Activated B cell treated with CpG ODN at 0.5 μM for 24 hours (primary cell): Measurements from ENCODE around the gene DDRGK1. TPM values are rescaled to one million over a fixed set of nuclear protein-coding genes. Genes with fewer than 3 reads are reported as not detected.

Source experiments
- ATAC-seq: fragments of 200-7000 bp; cut with Tn5 transposase; one replicate; pipeline ENCODE4 v1.10.0; 2021; ENCODE audit warnings: low read depth, mild to moderate bottlenecking, moderate library complexity
- CTCF ChIA-PET: fragments of 350-600 bp; sonication (Branson Sonifier 250); formaldehyde crosslinking; loops from one replicate; lab custom pipeline; 2021; ENCODE audit warnings: antibody characterized with exemption; lab: Charles Lee
- POLR2A ChIA-PET: fragments of 350-600 bp; sonication (Branson Sonifier 250); formaldehyde crosslinking; loops from one replicate; lab custom pipeline; 2021; ENCODE audit warnings: antibody characterized with exemption; lab: Charles Lee
- DNase-seq: peaks from one replicate; pipeline ENCODE4 v3.0.0; 2022
- H3K27ac Mint-ChIP-seq: one replicate; pipeline ENCODE4 v1.8.0; 2020; ENCODE audit warnings: mixed read lengths
- H3K27me3 Mint-ChIP-seq: one replicate; pipeline ENCODE4 v1.8.0; 2021; ENCODE audit warnings: mixed read lengths
- H3K36me3 Mint-ChIP-seq: one replicate; pipeline ENCODE4 v1.8.0; 2021; ENCODE audit warnings: low read depth, mixed read lengths
- H3K4me1 Mint-ChIP-seq: one replicate; pipeline ENCODE4 v1.8.0; 2021; ENCODE audit warnings: mixed read lengths
- H3K4me3 Mint-ChIP-seq: one replicate; pipeline ENCODE4 v1.8.0; 2020; ENCODE audit warnings: mild to moderate bottlenecking, mixed read lengths
- H3K9me3 Mint-ChIP-seq: one replicate; pipeline ENCODE4 v1.8.0; 2020; ENCODE audit warnings: mixed read lengths
- intact Hi-C: fragments of 100-400 bp; cut with micrococcal nuclease; formaldehyde crosslinking; loops from one replicate; pipeline ENCODE4 v1.15.1; 2024
- total RNA-seq: library from RNA; stranded (reverse); gene quantifications from 2 replicates; pipeline ENCODE4 v1.2.3, GENCODE V29; 2022
- TF ChIP-seq, protein P1 (sequence below): fragments of 200-600 bp; IDR thresholded peaks from one replicate; pipeline ENCODE4 v1.8.0; 2022; ENCODE audit warnings: antibody characterized with exemption, mild to moderate bottlenecking

The DDRGK1 gene
- total RNA-seq, 1 donor from 2014 or later, result 46.1 TPM

DNA sequence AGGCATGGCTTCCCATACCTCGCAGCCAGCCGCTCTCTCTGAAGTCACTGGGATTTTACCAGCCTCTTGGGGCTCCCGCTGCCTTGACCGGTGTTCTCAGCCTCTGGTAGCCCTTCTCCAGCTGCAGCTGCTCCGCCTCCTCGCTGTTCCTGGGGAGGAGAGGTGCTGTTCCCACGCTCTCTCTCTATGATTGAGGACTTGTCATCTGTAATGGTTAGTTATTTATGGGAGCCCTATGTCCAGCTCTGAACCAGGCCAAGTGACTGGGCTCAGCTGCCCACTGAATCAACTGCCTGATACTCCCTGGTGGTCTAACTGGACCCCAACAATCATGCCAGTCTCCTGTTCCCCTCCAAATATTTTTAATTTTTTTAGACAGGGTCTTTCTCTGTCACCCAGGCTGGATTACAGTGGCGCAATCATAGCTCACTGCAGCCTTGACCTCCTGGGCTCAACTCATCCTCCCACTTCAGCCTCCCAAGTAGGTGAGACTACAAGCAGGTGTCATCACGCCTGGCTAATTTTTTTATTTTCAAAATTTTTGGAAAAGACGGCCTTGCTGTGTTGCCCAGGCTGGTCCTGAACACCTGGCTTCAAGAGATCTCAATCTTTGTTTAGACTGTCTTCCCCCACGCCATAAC lies 39.4 kb upstream of the DDRGK1 start:
- TF ChIP-seq, protein P1, sequence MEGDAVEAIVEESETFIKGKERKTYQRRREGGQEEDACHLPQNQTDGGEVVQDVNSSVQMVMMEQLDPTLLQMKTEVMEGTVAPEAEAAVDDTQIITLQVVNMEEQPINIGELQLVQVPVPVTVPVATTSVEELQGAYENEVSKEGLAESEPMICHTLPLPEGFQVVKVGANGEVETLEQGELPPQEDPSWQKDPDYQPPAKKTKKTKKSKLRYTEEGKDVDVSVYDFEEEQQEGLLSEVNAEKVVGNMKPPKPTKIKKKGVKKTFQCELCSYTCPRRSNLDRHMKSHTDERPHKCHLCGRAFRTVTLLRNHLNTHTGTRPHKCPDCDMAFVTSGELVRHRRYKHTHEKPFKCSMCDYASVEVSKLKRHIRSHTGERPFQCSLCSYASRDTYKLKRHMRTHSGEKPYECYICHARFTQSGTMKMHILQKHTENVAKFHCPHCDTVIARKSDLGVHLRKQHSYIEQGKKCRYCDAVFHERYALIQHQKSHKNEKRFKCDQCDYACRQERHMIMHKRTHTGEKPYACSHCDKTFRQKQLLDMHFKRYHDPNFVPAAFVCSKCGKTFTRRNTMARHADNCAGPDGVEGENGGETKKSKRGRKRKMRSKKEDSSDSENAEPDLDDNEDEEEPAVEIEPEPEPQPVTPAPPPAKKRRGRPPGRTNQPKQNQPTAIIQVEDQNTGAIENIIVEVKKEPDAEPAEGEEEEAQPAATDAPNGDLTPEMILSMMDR, result no peak
- CTCF ChIA-PET, result no interaction called here
- POLR2A ChIA-PET, result no interaction called here
- Mint-ChIP-seq H3K4me1 (peaks cover 12% of the 10 kb centered on the region), H3K36me3 (peaks cover 1% of the 10 kb centered on the region), H3K27me3 (peaks cover 38% of the 10 kb centered on the region), H3K9me3 (no peaks in the 10 kb centered on the region), H3K27ac (no peak overlapping the region), H3K4me3 (no peak overlapping the region)
- DNase-seq (no peak), ATAC-seq (no peak)
- intact Hi-C loops, result no loop called here

DNA sequence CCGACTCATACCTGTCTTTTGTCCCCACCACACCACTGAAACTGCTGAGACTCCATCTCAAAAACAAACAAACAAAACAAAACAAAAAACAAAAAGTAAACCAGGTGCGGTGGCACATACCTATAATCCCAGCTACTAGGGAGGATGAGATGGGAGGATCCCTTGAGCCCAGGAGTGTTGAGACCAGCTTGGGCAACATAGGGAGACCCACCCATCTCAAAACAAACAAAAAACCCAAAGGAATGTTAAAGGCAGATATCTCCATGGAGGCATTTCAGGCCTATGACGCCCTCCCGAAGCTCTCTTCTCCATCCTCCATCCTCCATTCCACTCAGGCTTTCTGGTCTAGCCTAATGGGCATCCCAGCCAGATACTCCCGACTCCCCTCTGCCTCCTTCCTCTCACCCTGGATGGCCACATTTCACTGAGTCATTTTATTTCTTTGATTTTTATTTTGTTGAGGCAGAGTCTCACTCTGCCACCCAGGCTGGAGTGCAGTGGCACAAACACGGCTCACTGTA lies 37.8 kb upstream of the DDRGK1 start:
- intact Hi-C loops, result no loop called here
- Mint-ChIP-seq H3K9me3 (no peaks in the 10 kb centered on the region), H3K36me3 (peaks cover 1% of the 10 kb centered on the region), H3K27me3 (peaks cover 35% of the 10 kb centered on the region), H3K4me3 (no peak overlapping the region), H3K27ac (no peak overlapping the region), H3K4me1 (peaks cover 7% of the 10 kb centered on the region)
- DNase-seq (no peak), ATAC-seq (no peak)
- ChIA-PET POLR2A (interaction anchor here (0.7 kb wide), 1 partner anchor 27 kb away, joined by 6 read pairs; no protein-coding TSS in a partner anchor), CTCF (no interaction called here)
- TF ChIP-seq, protein P1, result no peak

DNA sequence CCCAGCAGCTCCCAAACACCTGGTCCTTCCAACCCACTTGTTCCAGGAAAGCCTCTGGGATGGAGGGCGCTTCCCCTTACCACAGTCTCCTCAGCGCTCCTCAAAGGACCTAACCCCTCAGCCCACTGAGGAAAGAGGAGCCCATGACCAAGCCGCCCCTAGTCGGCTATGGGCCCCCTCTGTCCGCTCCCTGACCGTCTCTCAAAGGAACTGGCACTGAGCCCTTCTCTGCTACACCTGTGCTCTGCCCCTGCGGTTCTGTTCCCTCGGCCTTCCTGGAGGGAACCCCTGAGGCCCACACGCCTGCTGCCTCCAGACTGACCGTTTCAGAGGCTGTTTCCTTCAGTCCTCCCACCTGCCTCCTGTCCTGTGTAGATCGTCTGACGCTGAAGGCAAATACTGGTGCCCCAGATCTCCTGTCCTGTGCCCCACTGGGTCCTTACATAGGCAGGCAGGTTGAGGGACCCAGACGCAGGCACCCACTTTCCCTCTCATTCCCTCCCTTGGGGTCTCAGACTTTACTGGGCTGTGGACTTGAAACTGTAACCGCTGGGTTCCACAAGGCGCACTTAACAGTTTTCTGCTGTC lies 36.4 kb upstream of the DDRGK1 start:
- DNase-seq (no peak), ATAC-seq (no peak)
- CTCF ChIA-PET, result no interaction called here
- intact Hi-C loops, result no loop called here
- Mint-ChIP-seq H3K36me3 (peaks cover 1% of the 10 kb centered on the region), H3K27me3 (peaks cover 45% of the 10 kb centered on the region), H3K4me3 (peak overlapping the region; percentile 12), H3K9me3 (no peaks in the 10 kb centered on the region), H3K4me1 (peaks cover 7% of the 10 kb centered on the region), H3K27ac (no peak overlapping the region)
- POLR2A ChIA-PET, result no interaction called here
- TF ChIP-seq, protein P1, result no peak

DNA sequence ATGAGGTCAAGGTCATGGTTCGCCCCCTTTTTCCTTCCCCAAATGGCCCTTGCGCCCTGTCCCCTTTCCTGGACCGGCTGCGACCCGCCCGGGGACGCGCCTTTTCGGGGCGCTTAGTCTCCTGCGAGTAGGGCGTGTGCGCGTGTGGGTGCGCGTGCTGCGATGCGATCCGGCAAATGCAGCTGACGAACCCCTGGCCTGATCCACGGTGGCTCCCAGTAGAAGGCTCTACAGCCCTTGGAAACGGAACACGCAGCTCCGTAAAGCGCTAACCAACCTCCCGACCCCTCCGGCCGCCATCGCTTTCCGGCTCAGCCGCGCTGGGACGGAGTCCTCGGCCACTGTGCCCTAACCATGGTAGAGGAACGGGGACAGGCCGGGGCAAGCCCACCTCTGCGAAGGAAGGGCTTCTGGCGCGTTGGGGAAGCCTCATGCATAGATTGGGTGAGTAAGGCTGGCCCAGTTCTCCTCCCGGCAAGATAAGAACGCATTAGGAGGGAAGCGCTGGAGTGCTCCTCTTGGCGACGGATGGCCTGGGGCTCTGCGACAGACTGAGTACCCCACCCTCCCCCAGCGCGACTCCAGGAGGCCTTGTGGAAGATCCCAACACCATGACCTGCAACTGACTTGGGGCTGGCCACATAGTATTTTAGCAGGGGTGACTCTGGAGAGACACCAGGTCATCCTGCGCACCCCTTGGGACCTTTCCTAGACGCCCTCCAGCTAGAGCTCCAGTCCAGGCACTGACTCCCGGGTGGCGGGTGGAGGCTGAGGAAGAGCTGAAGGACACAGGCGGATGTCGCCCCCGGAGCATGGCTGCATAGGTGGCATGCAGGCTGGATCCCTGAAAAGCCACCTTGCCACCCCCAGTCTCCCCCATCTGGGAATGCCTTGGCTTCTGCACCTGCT lies 35.6 kb upstream of the DDRGK1 start:
- H3K27me3 Mint-ChIP-seq, result peaks cover 48% of the 10 kb centered on the region
- peaks cover 1% of the 10 kb centered on the region for H3K36me3 Mint-ChIP-seq
- DNase-seq, result no peak
- H3K27ac Mint-ChIP-seq, result no peak overlapping the region
- POLR2A ChIA-PET, result interaction anchor here (1.0 to 1.5 kb wide), 2 partner anchors 32 to 576 kb away, joined by 3 read pairs; partner anchors contain the start of gene IDH3B
- H3K4me1 Mint-ChIP-seq, result peaks cover 7% of the 10 kb centered on the region
- CTCF ChIA-PET, result interaction anchor here (0.7 kb wide), 1 partner anchor 22 kb away, joined by 3 read pairs; no protein-coding TSS in a partner anchor
- TF ChIP-seq, protein P1, result no peak
- intact Hi-C loops, result loop anchor here (2.0 to 5.0 kb wide), 3 partner anchors 21 to 167 kb away; partner anchors contain the start of genes DDRGK1 and DNAAF9
- no peaks in the 10 kb centered on the region for H3K9me3 Mint-ChIP-seq
- ATAC-seq, result no peak
- peak overlapping the region; percentile 89 for H3K4me3 Mint-ChIP-seq
